ENCODE data around the gene ABI3BP.

- TF ChIP-seq POLR2A (IDR thresholded peaks at IDR 0.05) (no peak), CTCF (IDR thresholded peaks at IDR 0.05) (no peak)
These were observed 216.5 kb downstream of the ABI3BP start for GRCh38 chr3:100776746-100777145.

Measured in Peyer's patch (tissue), 4 donors.